Measurements from ENCODE around the gene AP1G2.
A peak's percentile ranks its signal among the peaks of the same experiment; 100 is the strongest.

GRCh38 chr14:23588884-23589598, 21.4 kb upstream of the AP1G2 start:
- peak; percentile 68 for TF ChIP-seq YY1 (IDR thresholded peaks at IDR 0.05)
- TF ChIP-seq CTCF (IDR thresholded peaks at IDR 0.05; ENCODE audit: low read depth, low read length, missing input control): peak; percentile 96
- peak; percentile 15 for TF ChIP-seq REST (IDR thresholded peaks at IDR 0.05)
- peak; percentile 36 to 63 for TF ChIP-seq RXRA (IDR thresholded peaks at IDR 0.05)
- TF ChIP-seq EGR1 (IDR thresholded peaks at IDR 0.05; ENCODE audit: low read depth in 2 of 2): no peak
- no peak for TF ChIP-seq HNF4G (IDR thresholded peaks at IDR 0.05)
- no peak for TF ChIP-seq TAF1 (conservative IDR thresholded peaks at IDR 0.05)
- no peak for TF ChIP-seq FOXA2 (IDR thresholded peaks at IDR 0.05)
